Measurements from ENCODE around the gene NHLRC3. TPM values are rescaled to one million over a fixed set of nuclear protein-coding genes. Genes with fewer than 3 reads are reported as not detected.

The NHLRC3 gene
- total RNA-seq, 1 donor from 2014 or later: 24.4 TPM

- H3K4me1 Mint-ChIP-seq: peaks cover 38% of the 10 kb centered on the region
- peak overlapping the region; percentile 45 for H3K4me3 Mint-ChIP-seq
- no peaks in the 10 kb centered on the region for H3K9me3 Mint-ChIP-seq
- no peak for TF ChIP-seq CTCF (conservative IDR thresholded peaks at IDR 0.05)
- H3K27me3 Mint-ChIP-seq (ENCODE audit: low read depth): no peaks in the 10 kb centered on the region
- H3K36me3 Mint-ChIP-seq (ENCODE audit: low read depth): no peaks in the 10 kb centered on the region
- DNase-seq (ENCODE audit: low read depth, low spot score): no peak
- no peak overlapping the region for H3K27ac Mint-ChIP-seq (ENCODE audit: unreplicated experiment)
Observed at GRCh38 chr13:39040206-39040605, 1.9 kb downstream of the NHLRC3 start.

GRCh38 chr13:39044536-39044935 is 6.3 kb downstream of the NHLRC3 start:
- DNase-seq (ENCODE audit: low read depth, low spot score): no peak

GRCh38 chr13:39047560-39047959 is 9.3 kb downstream of the NHLRC3 start:
- no peak for DNase-seq (ENCODE audit: low read depth, low spot score)
- TF ChIP-seq CTCF (conservative IDR thresholded peaks at IDR 0.05): peak; percentile 53
- no peak overlapping the region for H3K4me3 Mint-ChIP-seq
- peaks cover 7% of the 10 kb centered on the region for H3K4me1 Mint-ChIP-seq
- H3K27ac Mint-ChIP-seq (ENCODE audit: unreplicated experiment): no peak overlapping the region
- no peaks in the 10 kb centered on the region for H3K27me3 Mint-ChIP-seq (ENCODE audit: low read depth)
- H3K9me3 Mint-ChIP-seq: no peaks in the 10 kb centered on the region
- H3K36me3 Mint-ChIP-seq (ENCODE audit: low read depth): peaks cover 3% of the 10 kb centered on the region

More at GRCh38 chr13:39044536-39044935, 6.3 kb downstream of the NHLRC3 start:
- Mint-ChIP-seq H3K9me3 (no peaks in the 10 kb centered on the region), H3K36me3 (ENCODE audit: low read depth) (no peaks in the 10 kb centered on the region), H3K27me3 (ENCODE audit: low read depth) (no peaks in the 10 kb centered on the region), H3K4me1 (peaks cover 9% of the 10 kb centered on the region), H3K4me3 (no peak overlapping the region), H3K27ac (ENCODE audit: unreplicated experiment) (no peak overlapping the region)
- TF ChIP-seq CTCF (conservative IDR thresholded peaks at IDR 0.05): no peak

- Mint-ChIP-seq H3K4me1 (peaks cover 12% of the 10 kb centered on the region), H3K36me3 (ENCODE audit: low read depth) (peaks cover 3% of the 10 kb centered on the region), H3K9me3 (no peaks in the 10 kb centered on the region), H3K4me3 (no peak overlapping the region), H3K27me3 (ENCODE audit: low read depth) (no peaks in the 10 kb centered on the region), H3K27ac (ENCODE audit: unreplicated experiment) (no peak overlapping the region)
- TF ChIP-seq CTCF (conservative IDR thresholded peaks at IDR 0.05): no peak
- no peak for DNase-seq (ENCODE audit: low read depth, low spot score)
Observed at GRCh38 chr13:39048806-39049205, 10.6 kb downstream of the NHLRC3 start.

GRCh38 chr13:39049274-39049673 is 11.0 kb downstream of the NHLRC3 start:
- no peaks in the 10 kb centered on the region for H3K9me3 Mint-ChIP-seq
- H3K27ac Mint-ChIP-seq (ENCODE audit: unreplicated experiment): no peak overlapping the region
- H3K27me3 Mint-ChIP-seq (ENCODE audit: low read depth): no peaks in the 10 kb centered on the region
- H3K36me3 Mint-ChIP-seq (ENCODE audit: low read depth): peaks cover 3% of the 10 kb centered on the region
- H3K4me1 Mint-ChIP-seq: peaks cover 12% of the 10 kb centered on the region
- no peak for DNase-seq (ENCODE audit: low read depth, low spot score)
- H3K4me3 Mint-ChIP-seq: no peak overlapping the region
- no peak for TF ChIP-seq CTCF (conservative IDR thresholded peaks at IDR 0.05)

- no peak for DNase-seq (ENCODE audit: low read depth, low spot score)
- no peak overlapping the region for H3K27ac Mint-ChIP-seq (ENCODE audit: unreplicated experiment)
Observed at GRCh38 chr13:39051157-39051556, 12.9 kb downstream of the NHLRC3 start.

More at GRCh38 chr13:39051157-39051556, 12.9 kb downstream of the NHLRC3 start:
- Mint-ChIP-seq H3K4me1 (peaks cover 12% of the 10 kb centered on the region), H3K9me3 (peaks cover 4% of the 10 kb centered on the region), H3K36me3 (ENCODE audit: low read depth) (peaks cover 7% of the 10 kb centered on the region), H3K4me3 (no peak overlapping the region), H3K27me3 (ENCODE audit: low read depth) (no peaks in the 10 kb centered on the region)
- TF ChIP-seq CTCF (conservative IDR thresholded peaks at IDR 0.05): peak; percentile 78

Measured in neural crest cell (in vitro differentiated cells).